Thyroid gland (tissue), 4 donors: ENCODE data around the gene CENPI.

Experiments
- CTCF ChIP-seq, 6 experiments: fragments of 200-600 bp in 3 of 6; fragments of 450-650 bp in 3 of 6; sonication (generic) in 3 of 6; IDR thresholded peaks; one replicate each; pipeline ENCODE4 v1.5.1; 2016 to 2019; ENCODE audit warnings: antibody characterized with exemption in 6 of 6, mild to moderate bottlenecking in 2 of 6, inconsistent platforms in 1 of 6, moderate library complexity in 1 of 6
- POLR2A ChIP-seq, 2 donors: fragments of 450-650 bp; IDR thresholded peaks; one replicate each; pipeline ENCODE4 v1.6.1; 2017; ENCODE audit warnings: antibody characterized with exemption in 2 of 2, mild to moderate bottlenecking in 2 of 2, moderate library complexity in 1 of 2

- no peak for TF ChIP-seq CTCF (IDR thresholded peaks at IDR 0.05)
- no peak for TF ChIP-seq POLR2A (IDR thresholded peaks at IDR 0.05)
These were observed 35.8 kb upstream of the CENPI start for GRCh38 chrX:101062176-101062575.
